RPMI7951 (cell line): Measurements from ENCODE around the gene GALNT11. TPM values are rescaled to one million over a fixed set of nuclear protein-coding genes. Genes with fewer than 3 reads are reported as not detected.
A peak's percentile ranks its signal among the peaks of the same experiment; 100 is the strongest.

ENCODE experiments used
- DNase-seq: peaks from one replicate; pipeline ENCODE4 v3.0.0-alpha.2; 2012; ENCODE audit warnings: low read depth
- total RNA-seq: library from RNA; depleted of rRNA; stranded (reverse); fragments of >200 nt; shearing (Covaris generic); gene quantifications from 2 replicates; pipeline ENCODE4 v1.2.3, GENCODE V29; 2014

The GALNT11 gene
- total RNA-seq, 1 experiment from 2014 or later, result 40.9 TPM

DNA sequence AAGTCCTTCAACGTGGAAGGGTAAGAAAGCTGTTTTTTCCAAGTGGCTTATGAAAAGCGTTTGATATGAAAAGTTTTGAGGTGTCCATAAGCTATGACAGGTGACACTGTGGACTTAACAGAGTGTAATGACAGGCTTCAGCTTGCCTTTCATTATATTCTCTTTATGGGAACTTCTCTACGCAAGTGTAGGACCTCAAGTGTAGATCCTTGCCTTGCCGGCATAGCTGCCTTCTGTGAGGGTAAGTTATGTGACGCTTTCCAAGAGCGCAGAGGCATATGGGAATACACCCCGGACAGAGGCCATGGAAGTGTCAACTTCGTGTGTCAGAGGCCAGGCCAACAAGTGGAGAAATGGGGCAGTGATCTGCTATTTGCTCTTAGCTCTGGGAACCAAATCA is 91.9 kb downstream of the GALNT11 start:
- DNase-seq, result no peak

DNA sequence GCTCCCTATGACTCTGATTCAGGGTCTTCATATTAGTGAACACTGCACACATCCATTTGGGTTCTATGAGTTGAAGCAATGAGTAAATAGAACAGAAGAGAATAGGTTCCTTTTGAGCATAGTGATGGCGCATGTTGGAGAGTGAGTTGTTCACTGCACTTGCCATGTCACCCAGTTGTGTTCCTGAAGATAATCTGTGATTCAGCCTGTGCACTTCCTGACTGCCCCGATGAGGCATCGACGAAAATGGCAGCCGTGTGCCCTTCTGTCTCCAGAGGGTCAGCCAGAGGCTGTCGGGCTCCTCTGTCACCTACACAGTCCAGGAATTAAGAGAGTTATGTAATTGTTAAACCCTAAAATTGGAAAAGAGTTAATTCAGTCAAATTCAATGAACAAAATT is 94.7 kb downstream of the GALNT11 start:
- no peak for DNase-seq

DNA sequence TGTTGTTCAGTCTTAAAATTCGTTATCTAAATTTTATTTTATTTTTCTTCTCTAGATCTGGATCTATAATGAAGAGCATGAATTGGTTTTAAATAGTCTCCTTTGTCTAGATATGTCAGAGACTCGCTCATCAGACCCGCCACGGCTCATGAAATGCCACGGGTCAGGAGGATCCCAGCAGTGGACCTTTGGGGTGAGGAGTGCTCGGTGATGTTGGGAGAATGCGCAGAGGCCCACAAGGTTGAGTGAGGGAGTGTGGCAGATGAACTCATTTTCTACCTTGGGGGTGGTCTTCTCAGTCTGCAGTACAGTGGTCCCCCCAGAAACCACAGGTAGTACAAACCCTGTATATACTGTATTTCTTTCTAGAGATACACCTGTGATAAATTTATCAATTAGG is 95.3 kb downstream of the GALNT11 start:
- DNase-seq, result no peak

DNA sequence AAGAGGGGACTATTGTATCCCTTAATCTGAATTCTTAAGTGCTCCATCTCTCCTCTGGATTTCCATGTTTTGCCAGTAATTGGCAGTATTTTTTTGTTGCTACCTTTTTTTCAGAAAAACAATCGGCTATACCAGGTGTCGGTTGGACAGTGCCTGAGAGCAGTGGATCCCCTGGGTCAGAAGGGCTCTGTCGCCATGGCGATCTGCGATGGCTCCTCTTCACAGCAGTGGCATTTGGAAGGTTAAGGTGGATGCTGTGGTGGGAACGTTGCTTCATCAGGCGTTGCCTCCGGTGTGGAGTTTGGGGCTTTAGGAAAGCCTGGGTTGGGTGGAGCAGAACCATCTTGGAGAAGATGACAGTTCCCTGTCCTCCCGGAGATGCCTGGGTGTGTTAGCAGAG is 96.0 kb downstream of the GALNT11 start:
- DNase-seq, result no peak

DNA sequence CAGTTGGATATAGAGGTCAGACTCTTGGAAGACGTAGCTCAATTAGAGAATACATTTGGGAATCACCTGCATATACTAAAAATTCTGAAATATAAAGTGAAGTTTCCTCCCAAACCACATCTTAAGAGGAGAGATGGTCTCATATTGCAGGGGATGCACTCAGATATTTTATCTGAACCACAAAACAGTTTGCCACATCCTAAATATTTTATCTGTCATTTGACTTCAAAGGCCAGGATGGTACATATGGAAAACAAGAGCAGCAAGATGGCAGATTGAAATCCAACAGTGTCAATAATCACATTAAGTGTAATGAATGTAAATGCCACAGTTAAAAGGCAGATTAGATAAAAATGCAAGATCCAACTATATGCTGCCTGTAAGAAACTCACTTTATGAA is 97.1 kb downstream of the GALNT11 start:
- no peak for DNase-seq

DNA sequence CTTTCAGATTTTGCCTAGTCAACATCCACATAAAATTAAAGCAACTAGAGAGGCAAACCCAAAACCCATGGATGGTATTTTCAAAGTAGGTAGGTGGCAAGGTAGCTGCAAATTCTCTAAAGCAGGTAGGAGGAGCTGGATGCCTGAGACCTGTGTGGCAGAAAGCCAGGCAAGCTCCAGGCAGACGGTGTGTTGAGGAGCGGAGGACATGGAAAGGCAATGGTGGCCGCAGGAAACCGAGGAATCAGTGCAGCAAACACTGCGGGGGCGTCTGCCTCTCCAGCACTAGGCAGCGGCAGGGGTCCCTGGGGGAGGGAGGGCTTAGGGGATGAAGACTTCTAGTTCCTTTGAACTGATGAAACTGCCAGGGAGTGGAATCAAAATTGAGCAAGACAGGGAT is 101.3 kb downstream of the GALNT11 start:
- DNase-seq, result no peak

DNA sequence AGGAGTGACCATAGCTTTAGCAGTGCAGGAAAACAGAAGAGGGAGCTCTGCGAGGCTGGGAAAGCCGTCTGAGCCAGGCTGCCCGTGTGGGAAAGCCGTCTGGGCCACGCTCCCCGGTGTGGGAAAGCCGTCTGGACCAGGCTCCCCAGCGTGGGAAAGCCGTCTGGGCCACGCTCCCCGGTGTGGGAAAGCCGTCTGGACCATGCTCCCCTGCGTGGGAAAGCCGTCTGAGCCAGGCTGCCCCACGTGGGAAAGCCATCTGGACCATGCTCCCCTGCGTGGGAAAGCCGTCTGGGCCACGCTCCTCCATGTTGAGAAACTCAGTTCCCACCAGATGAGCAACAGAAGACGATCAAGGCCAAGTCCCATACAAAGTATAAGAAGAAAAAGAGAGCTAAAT is 101.8 kb downstream of the GALNT11 start:
- DNase-seq, result no peak

DNA sequence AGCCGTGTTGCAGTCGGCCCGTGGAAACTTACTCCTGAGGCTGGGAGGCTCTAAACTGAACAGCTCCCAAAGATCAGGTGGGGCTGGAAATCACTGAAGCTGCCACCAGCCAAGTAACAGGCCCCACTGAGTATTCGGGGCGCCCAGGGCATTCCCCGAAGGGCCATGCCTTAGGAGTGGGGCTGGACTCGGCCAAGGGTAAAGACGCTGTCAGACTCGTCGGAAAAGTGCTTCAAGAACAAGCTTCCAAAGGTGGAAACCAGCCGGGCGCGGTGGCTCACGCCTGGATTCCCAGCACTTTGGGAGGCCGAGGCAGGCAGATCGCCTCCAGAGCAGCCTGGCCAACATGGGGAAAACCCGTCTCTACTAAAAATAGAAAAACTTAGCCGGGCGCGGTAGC is 102.8 kb downstream of the GALNT11 start:
- no peak for DNase-seq

DNA sequence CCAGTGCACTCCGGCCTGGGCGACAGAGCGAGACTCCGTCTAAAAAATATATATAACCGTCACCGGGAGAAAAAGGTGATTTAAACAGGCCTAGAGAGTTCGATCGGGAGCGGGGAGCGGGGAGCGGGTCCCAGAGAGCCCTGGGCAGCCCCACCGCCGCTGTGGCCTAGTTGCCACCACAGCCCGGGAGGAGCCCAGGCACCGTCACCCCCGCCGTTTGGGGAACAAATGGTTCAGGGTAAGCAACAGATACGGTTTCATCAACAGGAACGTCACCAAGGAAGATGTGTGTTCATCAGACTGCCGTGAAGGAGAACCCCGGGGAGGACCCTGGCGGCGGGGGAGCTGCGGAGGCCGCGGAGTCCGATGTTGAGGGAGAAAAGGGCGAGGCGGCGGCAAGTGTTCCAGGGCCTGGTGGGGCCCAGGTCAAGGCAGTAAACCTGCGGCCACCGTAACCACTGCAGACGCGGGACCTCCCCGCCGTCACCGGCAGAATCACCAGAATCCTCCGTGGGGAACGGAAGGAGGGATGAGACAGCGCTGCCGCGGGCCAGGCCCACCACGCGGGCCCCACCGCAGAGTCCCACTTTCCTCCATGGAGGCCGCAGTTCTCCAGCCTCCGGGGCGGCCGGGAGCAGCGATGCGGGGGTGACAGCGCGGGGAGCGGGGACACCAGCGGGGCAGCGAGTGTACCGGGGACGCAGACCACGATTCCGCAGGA is 103.4 kb downstream of the GALNT11 start:
- DNase-seq, result no peak

DNA sequence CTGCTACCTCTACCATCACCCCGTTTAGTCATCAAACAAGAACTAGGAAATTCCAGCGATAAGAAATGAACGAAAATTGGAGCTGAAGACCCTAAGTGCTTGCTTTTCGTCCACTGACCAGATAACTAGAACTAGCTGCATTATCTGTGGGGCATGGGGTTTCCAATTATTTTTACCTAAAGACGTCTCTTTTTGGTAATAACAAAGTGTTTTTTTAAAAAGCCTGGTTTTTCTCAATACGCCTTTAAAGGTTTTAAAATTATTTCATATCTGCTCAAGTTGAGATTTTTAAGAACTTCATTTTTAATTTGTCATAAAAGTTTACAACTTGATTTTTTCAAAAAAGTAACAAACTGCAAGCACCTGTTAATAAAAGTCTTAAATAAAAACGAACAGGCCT is 104.2 kb downstream of the GALNT11 start:
- no peak for DNase-seq

DNA sequence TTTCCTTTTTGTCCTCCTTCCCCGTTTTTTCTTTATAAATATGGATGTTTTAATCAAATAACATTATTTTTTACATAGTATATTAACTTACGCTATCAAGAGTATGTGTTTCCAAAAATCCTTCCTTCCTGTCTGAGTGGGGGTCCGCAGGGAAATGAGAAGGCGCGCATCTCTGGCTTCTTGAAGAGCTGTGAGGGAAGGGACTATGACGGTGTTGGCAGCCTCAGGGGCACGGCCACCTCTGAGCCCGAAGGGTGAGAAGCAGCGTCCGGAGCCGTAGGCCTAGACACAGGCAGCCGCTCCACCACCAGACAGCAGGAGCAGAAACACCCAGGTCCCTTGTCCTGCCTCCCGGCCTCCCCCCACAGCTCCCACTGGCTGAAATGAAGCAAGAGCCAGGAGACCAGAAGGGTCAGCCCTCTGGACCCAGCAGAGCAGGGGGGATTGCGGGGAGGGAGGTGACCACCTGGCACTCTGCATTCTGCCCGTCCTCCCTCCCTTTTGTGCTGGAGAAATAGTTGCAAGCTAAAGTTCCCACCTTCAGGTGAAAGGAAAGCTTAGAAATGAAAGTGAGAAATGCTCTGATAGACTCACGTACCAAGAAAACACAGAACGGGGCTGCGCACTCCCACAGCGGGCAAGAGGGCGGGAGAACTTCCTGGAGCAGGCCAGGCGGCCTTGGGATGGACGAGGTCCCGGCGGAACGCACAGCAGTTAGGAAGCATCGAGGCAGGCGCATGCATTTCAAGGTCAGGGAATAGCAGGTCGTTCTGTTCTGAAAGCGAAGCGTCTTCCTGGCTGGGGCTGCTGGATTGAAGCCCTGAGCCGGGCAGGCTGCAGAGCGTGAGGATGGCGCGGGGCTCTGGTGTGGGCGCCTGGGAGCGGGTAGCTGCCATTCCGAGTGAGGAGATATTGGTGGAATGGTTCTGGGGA is 105.5 kb downstream of the GALNT11 start:
- DNase-seq, result no peak

DNA sequence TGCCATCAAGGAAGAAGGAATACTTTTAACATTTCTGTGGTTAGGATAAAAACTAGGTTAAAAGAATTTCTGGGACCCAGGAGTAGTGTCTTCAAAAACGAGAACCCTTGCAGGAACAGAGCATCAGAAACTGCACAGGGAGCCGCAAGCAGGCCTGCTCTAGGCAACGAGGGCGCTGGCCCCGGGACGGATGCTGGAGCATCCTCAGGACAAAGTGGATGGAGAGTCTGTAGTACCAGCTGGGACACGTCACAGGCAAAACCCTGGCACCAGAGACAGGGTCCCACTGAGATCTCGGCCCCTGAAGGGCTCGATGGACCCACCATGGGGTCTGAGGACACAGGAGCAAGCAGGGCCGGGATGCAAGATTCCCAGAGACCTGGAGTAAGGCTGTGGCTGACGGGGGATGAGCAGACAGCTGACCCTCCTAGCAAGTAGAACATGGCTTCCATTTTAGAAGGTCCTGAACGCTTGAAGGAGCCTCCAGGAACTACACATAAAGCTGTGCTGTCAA is 106.6 kb downstream of the GALNT11 start:
- no peak for DNase-seq

DNA sequence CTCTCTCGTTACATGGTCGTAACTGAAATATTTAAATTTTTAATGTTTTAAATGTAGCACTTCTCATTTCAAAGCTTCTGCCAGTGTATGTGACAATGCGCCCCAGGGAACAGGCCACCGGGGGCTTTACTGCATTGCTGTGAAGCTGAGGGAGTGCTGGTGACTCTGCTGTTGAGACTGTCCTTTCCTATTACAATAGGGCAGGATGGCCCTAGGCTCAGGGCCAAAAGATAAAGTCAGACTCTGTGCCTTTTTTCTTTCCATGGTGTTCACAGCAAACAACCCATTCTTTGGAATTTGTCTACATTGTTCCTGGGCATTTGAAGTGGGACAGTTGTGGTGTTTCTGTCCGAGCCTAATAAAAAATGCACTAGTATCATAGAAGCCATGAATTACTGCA is 107.3 kb downstream of the GALNT11 start:
- no peak for DNase-seq

DNA sequence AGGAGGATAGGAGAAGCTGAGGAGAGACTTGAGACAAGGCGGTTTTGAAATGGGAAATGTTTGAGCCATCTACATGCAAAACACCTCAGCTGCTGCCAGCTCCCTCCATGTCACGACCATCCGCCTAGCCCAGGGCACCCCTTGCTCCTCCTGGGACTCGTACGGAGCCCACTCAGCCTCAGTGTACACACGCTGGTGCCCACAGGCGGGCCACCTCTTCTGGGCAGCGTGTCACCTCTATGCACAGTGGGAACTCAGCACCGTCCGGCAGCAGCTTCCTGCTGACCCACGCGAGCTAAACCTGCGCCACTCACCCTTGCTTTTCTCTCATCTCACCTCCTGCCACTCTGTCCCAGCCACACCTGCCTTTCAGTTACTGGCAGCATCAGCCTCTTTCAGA is 108.3 kb downstream of the GALNT11 start:
- DNase-seq, result no peak

DNA sequence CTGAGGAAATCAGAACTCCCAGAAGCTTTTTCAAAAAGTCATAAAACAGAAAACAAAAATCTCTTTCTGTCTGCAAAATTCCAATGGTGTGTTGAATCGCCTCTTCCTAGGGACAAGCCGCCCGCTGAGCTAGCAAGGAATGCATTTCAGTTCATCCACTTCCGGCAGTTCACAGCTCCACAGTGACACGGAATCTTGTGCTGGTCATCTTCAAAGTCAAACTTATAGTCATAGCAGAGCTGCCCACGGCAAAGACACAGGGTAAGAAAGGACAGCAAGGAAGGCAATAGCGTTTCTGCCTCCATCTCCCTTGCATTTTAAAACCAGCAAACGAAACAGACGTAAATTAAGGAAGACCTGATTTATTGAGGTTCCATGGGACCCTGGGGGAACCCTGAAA is 111.2 kb downstream of the GALNT11 start:
- DNase-seq, result peak; percentile 81

DNA sequence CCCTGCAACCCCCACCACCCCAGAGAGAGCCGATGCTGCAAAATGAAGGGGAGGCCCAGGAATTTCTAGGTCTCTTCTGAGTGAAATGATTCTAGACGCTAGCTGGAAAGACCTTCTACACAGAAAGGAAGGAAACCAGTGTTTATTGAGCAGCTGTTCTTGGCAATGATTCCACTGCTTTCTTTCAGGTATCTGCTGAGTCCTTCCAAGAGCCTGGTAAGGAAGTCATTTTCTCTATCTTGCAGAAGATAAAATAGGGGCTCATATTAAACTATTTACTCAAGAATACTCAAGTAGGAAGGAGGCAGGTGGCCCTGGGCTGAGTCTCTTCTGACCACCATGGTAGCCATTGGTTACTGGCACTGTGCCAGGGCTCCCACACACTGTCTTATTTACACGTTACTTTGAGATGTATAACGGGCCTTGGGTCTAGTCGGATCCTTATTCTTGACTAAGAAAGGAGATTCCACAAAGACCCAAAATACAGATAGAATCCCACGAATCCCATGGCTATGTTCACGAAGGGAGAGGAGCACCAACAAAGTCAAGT is 112.1 kb downstream of the GALNT11 start:
- peak; percentile 9 for DNase-seq

DNA sequence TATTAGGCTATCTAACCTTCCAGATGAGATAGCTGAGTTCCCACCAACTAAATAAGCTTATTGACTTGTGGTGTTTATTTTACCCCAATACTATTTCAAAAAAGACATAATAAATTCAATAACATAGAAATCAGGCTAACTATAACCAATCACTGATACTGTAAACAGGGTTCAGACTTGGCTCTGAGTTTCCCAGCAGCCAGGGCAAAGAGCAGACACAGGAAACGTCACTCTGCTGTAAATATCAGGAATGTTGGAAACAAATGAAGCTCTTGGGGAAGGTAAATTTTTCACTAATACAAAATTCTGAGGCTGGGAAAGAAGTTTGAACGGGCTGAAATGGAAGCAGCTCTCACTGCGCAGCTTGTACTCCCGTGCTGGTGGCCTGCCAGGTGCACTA is 114.6 kb downstream of the GALNT11 start:
- no peak for DNase-seq

DNA sequence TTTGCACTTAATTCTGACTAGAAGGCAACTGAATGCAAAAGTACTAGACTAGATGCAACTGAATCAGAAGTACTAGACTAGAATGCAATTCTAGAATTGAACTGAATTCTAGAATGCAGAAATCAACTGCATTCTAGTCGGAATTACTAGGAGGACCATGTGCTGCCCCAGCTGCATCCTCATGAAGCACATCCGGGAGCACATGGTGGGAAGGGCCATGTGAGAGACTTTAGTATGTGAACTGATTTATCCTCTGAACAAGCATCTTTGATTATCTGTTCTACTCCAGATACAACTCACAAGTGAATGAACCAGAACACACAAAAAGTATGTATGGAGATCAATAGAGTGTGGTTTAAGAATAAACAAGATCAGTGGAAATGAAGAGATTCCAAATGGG is 115.1 kb downstream of the GALNT11 start:
- DNase-seq, result no peak

DNA sequence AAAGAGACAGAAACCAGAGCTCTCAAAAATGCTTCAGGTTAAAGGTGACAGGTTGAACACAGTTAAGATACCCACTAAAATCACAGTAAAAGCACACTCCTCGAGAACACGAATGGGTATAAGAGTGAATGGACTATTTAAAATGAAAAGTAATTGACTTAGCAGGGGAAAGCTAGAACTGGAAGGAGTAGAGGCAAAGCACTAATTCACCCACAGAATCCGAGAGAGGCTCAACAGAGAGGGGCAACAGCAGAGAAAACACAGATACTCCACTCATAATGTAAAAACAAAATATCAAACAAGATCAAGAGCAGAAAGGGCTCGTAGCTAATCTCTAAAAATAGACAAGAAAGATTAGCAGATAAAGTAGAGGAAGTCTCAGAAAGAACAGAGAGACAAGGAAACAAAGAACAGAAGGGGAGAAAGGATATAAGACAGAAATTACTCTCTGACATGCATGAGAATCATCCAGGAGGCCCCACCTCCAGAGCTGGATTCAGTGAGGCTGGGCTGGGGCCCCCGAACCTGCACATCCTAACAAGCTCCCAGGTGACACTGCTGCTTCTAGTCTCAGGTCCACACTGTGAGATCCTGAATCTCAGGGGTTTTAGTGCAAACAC is 117.6 kb downstream of the GALNT11 start:
- DNase-seq, result no peak

DNA sequence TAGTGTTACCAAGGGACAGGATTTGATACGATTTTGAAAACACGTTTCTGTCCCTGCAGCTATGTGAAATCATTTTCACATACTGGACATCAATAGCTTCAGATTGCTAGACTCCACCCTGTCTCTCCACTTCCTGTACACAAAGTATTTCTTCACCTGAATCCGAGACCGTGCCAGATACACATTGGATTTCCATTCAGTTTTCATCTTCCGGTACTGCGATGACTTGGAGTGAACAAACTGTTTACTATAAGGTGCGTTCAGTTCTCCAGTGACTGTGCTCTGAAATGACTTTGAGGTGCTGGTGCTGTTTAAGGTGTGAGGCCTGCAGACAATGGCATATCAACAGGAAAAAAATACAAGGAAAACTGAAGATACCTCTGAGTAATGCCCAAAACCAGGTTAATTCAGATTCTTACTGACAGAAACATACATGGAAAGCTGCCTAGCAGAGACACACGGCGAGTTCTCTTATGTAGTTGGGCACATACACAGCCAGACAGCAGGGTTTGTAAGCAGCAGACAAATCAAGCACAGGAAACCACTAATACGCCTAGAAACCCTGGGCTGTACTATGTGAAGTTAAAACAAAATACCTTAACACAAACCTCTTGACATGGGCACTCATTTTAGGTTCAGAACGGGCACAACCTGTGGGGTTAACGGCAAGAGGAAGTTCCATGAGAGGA is 119.2 kb downstream of the GALNT11 start:
- no peak for DNase-seq

DNA sequence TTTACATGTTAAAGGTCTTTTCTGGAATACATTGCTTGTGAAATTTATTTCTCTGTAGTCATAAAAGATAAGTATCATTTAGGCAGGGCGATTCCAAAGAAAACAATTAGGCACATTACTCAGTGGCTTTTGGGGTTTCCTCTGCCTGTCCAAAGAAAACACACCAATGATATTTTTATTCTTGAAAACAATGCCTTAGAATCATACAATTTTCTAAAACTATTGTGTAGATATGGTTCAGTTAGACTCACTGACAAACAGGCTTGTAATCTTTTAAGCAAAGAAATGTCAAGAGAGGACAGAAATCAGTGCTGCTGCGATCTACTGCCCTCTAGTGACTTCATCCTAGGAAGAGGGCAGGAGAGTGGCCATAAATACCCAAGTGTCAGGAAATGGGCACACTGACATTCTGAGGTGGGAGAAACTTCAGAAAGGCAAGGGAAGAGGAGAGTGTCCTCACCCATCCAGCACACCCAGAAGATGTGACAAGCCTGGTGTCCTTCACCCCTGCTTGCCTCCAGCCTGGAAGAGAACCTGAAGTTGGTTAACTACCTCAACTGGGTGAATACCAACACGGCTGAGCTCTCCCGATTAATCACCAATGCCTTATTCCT is 120.5 kb downstream of the GALNT11 start:
- DNase-seq, result peak; percentile 47
